Motor neuron (in vitro differentiated cells): Measurements from ENCODE around the gene PRTN3. TPM values are rescaled to one million over a fixed set of nuclear protein-coding genes. Genes with fewer than 3 reads are reported as not detected.
"Not testable (repeated sequence)": the region's sequence is repeated elsewhere in the genome, so short reads cannot be mapped to it uniquely, and the experiment has no call there.

ENCODE experiments used
- ATAC-seq, 8 experiments: fragments of 200-7000 bp; cut with Tn5 transposase; replicated peaks in 6 of 8; 2 replicates each; pipeline ENCODE4 v1.8.0; 2021; ENCODE audit warnings: mild to moderate bottlenecking in 8 of 8, moderate library complexity in 8 of 8
- H3K27ac ChIP-seq, 2 donors: fragments of 250-450 bp; sonication (Bioruptor Pico); 2 replicates each; pipeline ENCODE4 v1.9.0; 2021; ENCODE audit warnings: antibody characterized with exemption in 2 of 2, mild to moderate bottlenecking in 2 of 2, moderate library complexity in 1 of 2
- H3K4me1 ChIP-seq, 2 donors: fragments of 250-450 bp; sonication (Bioruptor Pico); replicated peaks in 1 of 2; 2 replicates each; pipeline ENCODE4 v1.6.1; 2021; ENCODE audit warnings: antibody characterized with exemption in 2 of 2, mild to moderate bottlenecking in 2 of 2, moderate library complexity in 1 of 2
- H3K4me3 ChIP-seq, 5 donors: fragments of 250-450 bp; sonication (Bioruptor Pico); 2 replicates each; pipeline ENCODE4 v1.9.0; 2021; ENCODE audit warnings: antibody characterized with exemption in 5 of 5, mild to moderate bottlenecking in 5 of 5, moderate library complexity in 4 of 5
- WGBS, 10 experiments: fragments of 450-650 bp; shearing (Covaris generic); methylation state at CpG; one replicate each; pipeline ENCODE4 v1.0.0; 2022; 5-methylcytosine and 5-hydroxymethylcytosine counted together
- in situ Hi-C, 9 experiments: fragments of 400-800 bp; cut with MboI; loops; one replicate each; pipeline ENCODE4 v1.15.0; 2021; ENCODE audit warnings: low sequenced_read_pairs in 9 of 9, low pct_unique_long_range_greater_than_20kb in 2 of 9; ENCODE audit not compliant: unreplicated experiment in 9 of 9
- total RNA-seq, 8 experiments: library from RNA; unstranded; fragments of 300-600 nt; gene quantifications; 2 replicates each; pipeline versions ENCODE4 v1.2.3 to v1.2.4, GENCODE V29; 2022

PRTN3 gene
- total RNA-seq, 8 experiments from 2014 or later = 0.37 to 1.2 (median 0.54) TPM; not detected in 5

GRCh38 chr19:871446-872265, 30.9 kb downstream of the PRTN3 start:
- peak in 5 of 8 experiments; percentile 34 to 67 (median 44) for ATAC-seq
- WGBS, 10 experiments = 80% methylated on average over 1 of the region's 33 CpGs; no CpG with 5 or more reads in 9 of the 10 experiments
- peaks cover 9 to 17% of the 10 kb centered on the region in 2 donors for H3K4me1 ChIP-seq
- no peak overlapping the region for H3K4me3 ChIP-seq
- H3K27ac ChIP-seq = peak overlapping the region; percentile 35 to 71
- in situ Hi-C loops = no loop called here

- peak overlapping the region; percentile 35 to 71 for H3K27ac ChIP-seq
- in situ Hi-C loops = no loop called here
Observed at GRCh38 chr19:872266-872951, 31.6 kb downstream of the PRTN3 start.

GRCh38 chr19:873084-873483, 32.3 kb downstream of the PRTN3 start:
- WGBS, 10 experiments = no CpG with 5 or more reads among the region's 13 CpGs
- in situ Hi-C loops = no loop called here
- H3K4me1 ChIP-seq = peaks cover 9 to 14% of the 10 kb centered on the region in 2 donors
- H3K27ac ChIP-seq = peak overlapping the region in 1 of 2 donors; percentile 28
- H3K4me3 ChIP-seq = no peak overlapping the region
- ATAC-seq = peak in 7 of 8 experiments; percentile 2 to 63 (median 47)

More at GRCh38 chr19:872266-872951, 31.6 kb downstream of the PRTN3 start:
- peak; percentile 5 to 91 (median 70) for ATAC-seq
- Histone ChIP-seq H3K4me1 (peaks cover 9 to 17% of the 10 kb centered on the region in 2 donors), H3K4me3 (no peak overlapping the region)
- no CpG with 5 or more reads among the region's 27 CpGs for WGBS, 10 experiments

DNA sequence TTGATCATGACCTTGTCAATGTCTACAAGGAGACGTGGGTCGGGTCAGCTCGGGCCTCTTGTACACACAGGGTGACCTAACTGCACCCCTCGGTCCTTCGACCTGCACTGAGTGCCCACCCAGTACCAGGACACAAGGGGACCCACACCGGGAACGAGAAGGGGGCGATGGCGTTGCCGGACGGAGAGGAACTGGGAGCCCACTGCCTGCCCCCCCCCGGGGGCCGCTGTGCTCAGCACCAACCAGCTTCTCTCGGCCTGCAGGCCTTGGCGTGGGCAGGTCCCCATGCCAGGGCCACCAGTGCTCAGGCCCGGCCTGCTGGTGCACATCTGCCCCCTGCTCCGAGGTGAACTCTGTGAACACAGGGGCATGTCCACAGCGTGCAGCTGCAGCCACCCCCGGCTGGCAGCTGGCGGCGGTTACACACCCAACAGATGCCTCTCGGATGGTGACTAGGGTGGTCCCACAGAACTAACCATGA, 32.8 kb downstream of the PRTN3 start:
- Histone ChIP-seq H3K4me1 (peaks cover 9 to 14% of the 10 kb centered on the region in 2 donors), H3K4me3 (no peak overlapping the region), H3K27ac (peak overlapping the region in 1 of 2 donors; percentile 28)
- in situ Hi-C loops = no loop called here
- ATAC-seq = no peak
- WGBS, 10 experiments = 47 to 100% (median 86%) methylated on average over 3 to 6 of the region's 22 CpGs; no CpG with 5 or more reads in 7 of the 10 experiments

DNA sequence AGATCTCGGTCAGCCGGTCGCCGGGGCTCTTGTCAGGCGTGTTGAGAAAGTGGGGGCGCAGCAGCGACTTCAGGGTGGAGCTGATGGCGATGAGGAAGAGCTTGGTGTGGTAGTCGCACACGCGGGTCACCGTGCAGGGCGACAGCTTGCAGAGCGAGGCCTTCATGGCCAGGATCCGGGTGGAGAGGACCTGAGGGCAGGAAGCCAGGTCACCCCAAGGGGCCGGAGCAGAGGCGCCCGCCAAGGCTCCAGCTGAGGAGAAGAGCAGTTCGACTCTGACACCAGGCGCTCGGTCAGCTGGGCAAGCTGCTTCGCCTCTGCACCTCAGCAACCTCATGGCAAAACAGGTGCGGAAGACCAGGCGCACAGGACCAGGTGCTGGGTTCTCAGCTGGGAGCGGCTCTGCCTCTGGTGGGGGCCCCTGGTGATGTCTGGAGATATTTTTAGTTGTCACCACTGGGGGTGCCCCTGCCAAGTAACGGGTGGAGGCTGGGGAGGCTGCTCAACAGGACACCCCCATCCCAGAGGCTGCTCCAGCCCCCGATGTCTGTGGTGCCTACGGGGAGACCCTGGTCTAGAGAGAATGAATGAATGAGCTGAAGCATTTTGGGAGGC, 34.6 kb downstream of the PRTN3 start:
- H3K4me3 ChIP-seq = no peak overlapping the region
- no peak for ATAC-seq
- in situ Hi-C loops = no loop called here
- no peak overlapping the region for H3K27ac ChIP-seq
- peaks cover 9 to 14% of the 10 kb centered on the region in 2 donors for H3K4me1 ChIP-seq
- WGBS, 10 experiments = 80 to 100% (median 95%) methylated on average over 1 to 17 of the region's 28 CpGs; no CpG with 5 or more reads in 4 of the 10 experiments

DNA sequence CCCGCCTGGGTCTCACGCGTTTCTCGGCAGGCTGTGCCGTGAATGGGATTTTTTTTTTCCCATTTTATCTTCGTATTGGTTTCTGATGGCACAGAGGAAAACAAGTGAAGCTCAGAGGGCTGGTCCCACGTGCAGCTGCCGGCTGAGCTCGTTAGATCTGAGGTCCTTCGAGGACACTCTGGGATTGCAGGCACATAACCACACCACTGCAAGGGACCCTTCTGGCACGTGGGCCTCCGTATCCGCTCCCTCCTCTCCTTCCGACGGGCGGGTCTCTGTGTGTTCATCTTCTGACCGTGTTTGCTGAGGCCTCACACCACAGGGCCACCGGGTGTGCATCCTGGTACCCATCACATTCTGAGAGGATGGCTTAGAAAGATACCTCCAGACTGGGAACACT, 35.3 kb downstream of the PRTN3 start:
- no peak for ATAC-seq
- H3K27ac ChIP-seq = no peak overlapping the region
- 67 to 100% (median 86%) methylated on average over 1 to 6 of the region's 18 CpGs; no CpG with 5 or more reads in 4 of the 10 experiments for WGBS, 10 experiments
- H3K4me3 ChIP-seq = no peak overlapping the region
- H3K4me1 ChIP-seq = peaks cover 9 to 14% of the 10 kb centered on the region in 2 donors
- in situ Hi-C loops = no loop called here

DNA sequence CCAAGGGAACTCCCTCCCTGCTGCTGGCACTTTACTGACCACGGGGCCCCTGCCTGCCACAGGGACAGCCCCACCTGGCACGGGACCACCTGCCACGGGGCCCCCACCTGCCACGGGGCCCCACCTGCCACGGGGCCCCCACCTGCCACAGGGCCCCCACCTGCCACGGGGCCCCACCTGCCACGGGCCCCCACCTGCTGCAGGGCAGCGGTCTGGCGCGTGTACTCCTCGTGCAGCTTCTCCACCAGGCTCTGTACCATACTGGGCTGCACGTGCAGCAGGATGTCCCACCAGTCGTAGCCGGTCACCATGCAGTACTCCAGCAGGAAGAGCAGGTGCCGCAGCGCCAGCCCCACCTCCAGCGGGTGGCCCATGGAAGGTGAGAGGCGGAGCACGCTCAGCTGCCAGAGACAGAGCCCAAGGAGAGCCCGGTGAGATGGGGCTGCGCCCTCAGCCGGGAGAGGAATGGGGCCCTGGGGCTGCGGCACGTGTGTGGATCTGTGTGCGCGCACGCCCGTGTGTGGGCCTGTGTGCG, 36.0 kb downstream of the PRTN3 start:
- WGBS, 10 experiments = 94% methylated on average over 9 of the region's 29 CpGs; no CpG with 5 or more reads in 9 of the 10 experiments
- H3K4me3 ChIP-seq = no peak overlapping the region
- H3K4me1 ChIP-seq = peaks cover 8 to 13% of the 10 kb centered on the region in 2 donors
- ATAC-seq = peak in 1 of 8 experiments; percentile 7
- H3K27ac ChIP-seq = no peak overlapping the region
- in situ Hi-C loops = no loop called here

- in situ Hi-C loops, H3K4me3 ChIP-seq, H3K27ac ChIP-seq, H3K4me1 ChIP-seq, ATAC-seq: not testable (repeated sequence)
- WGBS, 10 experiments = no CpG with 5 or more reads among the region's 23 CpGs
Observed at GRCh38 chr19:877992-878660, 37.3 kb downstream of the PRTN3 start.

DNA sequence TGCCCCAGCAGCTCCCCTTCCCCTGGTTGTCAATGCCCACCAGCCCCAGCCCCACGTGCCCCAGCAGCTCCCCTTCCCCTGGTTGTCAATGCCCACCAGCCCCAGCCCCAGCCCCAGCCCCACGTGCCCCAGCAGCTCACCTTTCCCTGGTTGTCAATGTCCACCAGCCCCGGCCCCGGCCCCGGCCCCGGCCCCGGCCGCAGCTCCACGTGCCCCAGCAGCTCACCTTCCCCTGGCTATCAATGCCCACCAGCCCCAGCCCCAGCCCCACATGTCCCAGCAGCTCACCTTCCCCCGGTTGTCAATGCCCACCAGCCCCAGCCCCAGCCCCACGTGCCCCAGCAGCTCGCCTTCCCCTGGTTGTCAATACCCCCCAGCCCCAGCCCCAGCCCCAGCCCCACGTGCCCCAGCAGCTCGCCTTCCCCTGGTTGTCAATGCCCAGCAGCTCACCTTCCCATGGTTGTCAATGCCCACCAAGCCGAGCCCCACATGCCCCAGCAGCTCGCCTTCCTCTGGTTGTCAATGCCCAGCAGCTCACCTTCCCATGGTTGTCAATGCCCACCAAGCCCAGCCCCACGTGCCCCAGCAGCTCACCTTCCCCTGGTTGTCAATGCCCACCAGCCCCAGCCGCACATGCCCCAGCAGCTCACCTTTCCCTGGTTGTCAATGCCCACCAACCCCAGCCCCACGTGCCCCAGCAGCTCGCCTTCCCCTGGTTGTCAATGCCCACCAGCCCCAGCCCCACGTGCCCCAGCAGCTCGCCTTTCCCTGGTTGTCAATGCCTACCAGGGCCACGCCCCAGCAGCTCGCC, 38.2 kb downstream of the PRTN3 start:
- in situ Hi-C loops, H3K4me1 ChIP-seq, H3K4me3 ChIP-seq, H3K27ac ChIP-seq, ATAC-seq: not testable (repeated sequence)
- 89 to 100% methylated on average over 2 to 5 of the region's 24 CpGs; no CpG with 5 or more reads in 8 of the 10 experiments for WGBS, 10 experiments

DNA sequence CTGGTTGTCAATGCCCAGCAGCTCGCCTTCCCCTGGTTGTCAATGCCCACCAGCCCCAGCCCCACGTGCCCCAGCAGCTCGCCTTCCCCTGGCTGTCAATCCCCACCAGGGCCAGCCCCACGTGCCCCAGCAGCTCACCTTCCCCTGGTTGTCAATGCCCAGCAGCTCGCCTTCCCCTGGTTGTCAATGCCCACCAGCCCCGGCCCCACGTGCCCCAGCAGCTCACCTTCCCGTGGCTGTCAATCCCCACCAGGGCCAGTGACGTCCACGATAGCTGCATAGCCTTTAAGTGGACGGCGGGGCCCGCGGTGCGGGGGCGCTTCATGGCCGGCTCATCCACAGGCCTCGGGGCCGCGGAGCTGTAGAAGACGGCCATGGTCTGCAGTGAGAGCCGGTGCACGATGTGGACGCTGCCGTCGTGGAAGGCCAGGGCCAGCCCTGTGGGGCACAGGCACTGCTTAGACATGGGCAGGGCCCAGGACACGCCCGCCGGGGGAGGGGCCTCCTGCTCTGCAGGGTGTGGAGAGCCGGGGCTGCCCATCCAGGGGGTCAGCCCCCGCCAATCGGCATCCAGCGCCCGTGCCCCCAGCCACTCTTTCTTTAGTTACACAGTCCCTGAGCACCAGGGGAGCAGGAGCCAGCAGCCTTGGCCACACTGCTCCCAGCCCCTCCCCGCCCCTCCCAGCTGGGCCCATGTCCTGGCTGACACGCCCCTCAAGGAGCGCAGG, 39.1 kb downstream of the PRTN3 start:
- peak in 3 of 8 experiments; percentile 18 to 22 (median 21) for ATAC-seq
- no peak overlapping the region for H3K27ac ChIP-seq
- H3K4me1 ChIP-seq = no peaks in the 10 kb centered on the region
- in situ Hi-C loops = no loop called here
- 100% methylated on average over 3 of the region's 37 CpGs; no CpG with 5 or more reads in 9 of the 10 experiments for WGBS, 10 experiments
- H3K4me3 ChIP-seq = no peak overlapping the region

GRCh38 chr19:881385-882071, 40.7 kb downstream of the PRTN3 start:
- no peak for ATAC-seq
- H3K4me1 ChIP-seq = no peaks in the 10 kb centered on the region
- 84 to 100% (median 98%) methylated on average over 1 to 14 of the region's 34 CpGs; no CpG with 5 or more reads in 3 of the 10 experiments for WGBS, 10 experiments
- no peak overlapping the region for H3K4me3 ChIP-seq
- in situ Hi-C loops = no loop called here
- H3K27ac ChIP-seq = no peak overlapping the region
